H4 (cell line): ENCODE data around the gene LCN6. TPM values are rescaled to one million over a fixed set of nuclear protein-coding genes. Genes with fewer than 3 reads are reported as not detected.
"Not testable (repeated sequence)": the region's sequence is repeated elsewhere in the genome, so short reads cannot be mapped to it uniquely, and the experiment has no call there.

Experiments
- DNase-seq: peaks from one replicate; pipeline ENCODE4 v3.0.0-alpha.2; 2015; ENCODE audit warnings: low spot score
- total RNA-seq: library from RNA; depleted of rRNA; stranded (reverse); fragments of >200 nt; shearing (Covaris generic); gene quantifications from 2 replicates; pipeline ENCODE4 v1.2.3, GENCODE V29; 2014

LCN6 gene
- total RNA-seq, 1 experiment from 2014 or later, result not detected

GRCh38 chr9:136710543-136710942, 37.8 kb downstream of the LCN6 start:
- no peak for DNase-seq

GRCh38 chr9:136709454-136710109, 38.7 kb downstream of the LCN6 start:
- DNase-seq, result no peak

GRCh38 chr9:136707849-136708517, 40.3 kb downstream of the LCN6 start:
- no peak for DNase-seq

- no peak for DNase-seq
These were observed 41.3 kb downstream of the LCN6 start for GRCh38 chr9:136707011-136707410.

GRCh38 chr9:136705564-136705963, 42.8 kb downstream of the LCN6 start:
- no peak for DNase-seq

- not testable (repeated sequence) for DNase-seq
These were observed 43.6 kb downstream of the LCN6 start for GRCh38 chr9:136704741-136705140.

- no peak for DNase-seq
These were observed 45.0 kb downstream of the LCN6 start for GRCh38 chr9:136703276-136703860.

- no peak for DNase-seq
These were observed 46.7 kb downstream of the LCN6 start for GRCh38 chr9:136701668-136702053.

- DNase-seq, result no peak
These were observed 47.2 kb downstream of the LCN6 start for GRCh38 chr9:136700959-136701667.

- DNase-seq, result no peak
These were observed 48.0 kb downstream of the LCN6 start for GRCh38 chr9:136700304-136700703.

GRCh38 chr9:136698635-136699246, 49.6 kb downstream of the LCN6 start:
- no peak for DNase-seq

- DNase-seq, result no peak
These were observed 50.4 kb downstream of the LCN6 start for GRCh38 chr9:136697821-136698526.

- no peak for DNase-seq
These were observed 51.0 kb downstream of the LCN6 start for GRCh38 chr9:136697146-136697820.

- no peak for DNase-seq
These were observed 51.8 kb downstream of the LCN6 start for GRCh38 chr9:136696502-136696901.

GRCh38 chr9:136695955-136696354, 52.4 kb downstream of the LCN6 start:
- no peak for DNase-seq

GRCh38 chr9:136695435-136695895, 52.9 kb downstream of the LCN6 start:
- DNase-seq, result no peak

- no peak for DNase-seq
These were observed 53.5 kb downstream of the LCN6 start for GRCh38 chr9:136694872-136695247.

- no peak for DNase-seq
These were observed 54.0 kb downstream of the LCN6 start for GRCh38 chr9:136694163-136694871.
